GM12875 (cell line): ENCODE measurements around the gene ABHD1.
"Not testable (repeated sequence)": the region's sequence is repeated elsewhere in the genome, so short reads cannot be mapped to it uniquely, and the experiment has no call there.

Experiments
- H3K4me3 ChIP-seq: one replicate; pipeline ENCODE4 v1.5.1; 2011; ENCODE audit warnings: low read depth, low read length, control low read depth
- TF ChIP-seq, protein P1 (sequence below): IDR thresholded peaks from 2 replicates; pipeline ENCODE4 v1.5.1; 2011; ENCODE audit warnings: low read depth, mild to moderate bottlenecking, control low read depth, inconsistent platforms, low read length, moderate library complexity, borderline replicate concordance; ENCODE audit not compliant: insufficient read depth

Gene ABHD1

DNA sequence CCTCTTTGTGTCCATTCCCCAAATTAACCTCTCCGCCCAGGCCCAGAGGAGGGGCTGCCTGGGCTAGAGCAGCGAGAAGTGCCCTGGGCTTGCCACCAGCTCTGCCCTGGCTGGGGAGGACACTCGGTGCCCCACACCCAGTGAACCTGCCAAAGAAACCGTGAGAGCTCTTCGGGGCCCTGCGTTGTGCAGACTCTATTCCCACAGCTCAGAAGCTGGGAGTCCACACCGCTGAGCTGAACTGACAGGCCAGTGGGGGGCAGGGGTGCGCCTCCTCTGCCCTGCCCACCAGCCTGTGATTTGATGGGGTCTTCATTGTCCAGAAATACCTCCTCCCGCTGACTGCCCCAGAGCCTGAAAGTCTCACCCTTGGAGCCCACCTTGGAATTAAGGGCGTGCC is 23.6 kb upstream of the ABHD1 start:
- H3K4me3 ChIP-seq = no peak overlapping the region

DNA sequence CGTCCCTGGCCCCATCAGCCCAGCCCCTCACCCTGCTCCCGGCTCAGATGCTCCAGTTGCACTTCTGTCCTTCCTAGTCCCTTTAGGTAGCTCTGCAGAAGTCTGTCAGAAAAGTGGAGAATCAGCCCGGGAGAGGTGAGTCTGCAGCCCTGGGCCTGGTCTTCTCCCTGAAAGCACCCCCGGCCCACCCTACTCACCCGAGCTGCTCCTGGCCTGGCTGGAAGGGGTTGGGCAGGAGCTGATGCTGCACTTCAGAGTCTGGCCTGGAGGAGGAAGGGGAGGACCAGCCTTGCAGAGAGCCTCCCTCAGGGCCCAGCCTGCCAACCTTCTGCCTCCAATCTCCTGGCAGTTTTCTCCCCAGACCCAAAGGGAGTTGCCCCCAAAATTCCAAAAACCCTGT is 21.3 kb upstream of the ABHD1 start:
- no peak overlapping the region for H3K4me3 ChIP-seq
- TF ChIP-seq, protein P1, sequence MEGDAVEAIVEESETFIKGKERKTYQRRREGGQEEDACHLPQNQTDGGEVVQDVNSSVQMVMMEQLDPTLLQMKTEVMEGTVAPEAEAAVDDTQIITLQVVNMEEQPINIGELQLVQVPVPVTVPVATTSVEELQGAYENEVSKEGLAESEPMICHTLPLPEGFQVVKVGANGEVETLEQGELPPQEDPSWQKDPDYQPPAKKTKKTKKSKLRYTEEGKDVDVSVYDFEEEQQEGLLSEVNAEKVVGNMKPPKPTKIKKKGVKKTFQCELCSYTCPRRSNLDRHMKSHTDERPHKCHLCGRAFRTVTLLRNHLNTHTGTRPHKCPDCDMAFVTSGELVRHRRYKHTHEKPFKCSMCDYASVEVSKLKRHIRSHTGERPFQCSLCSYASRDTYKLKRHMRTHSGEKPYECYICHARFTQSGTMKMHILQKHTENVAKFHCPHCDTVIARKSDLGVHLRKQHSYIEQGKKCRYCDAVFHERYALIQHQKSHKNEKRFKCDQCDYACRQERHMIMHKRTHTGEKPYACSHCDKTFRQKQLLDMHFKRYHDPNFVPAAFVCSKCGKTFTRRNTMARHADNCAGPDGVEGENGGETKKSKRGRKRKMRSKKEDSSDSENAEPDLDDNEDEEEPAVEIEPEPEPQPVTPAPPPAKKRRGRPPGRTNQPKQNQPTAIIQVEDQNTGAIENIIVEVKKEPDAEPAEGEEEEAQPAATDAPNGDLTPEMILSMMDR = no peak

More for the DNA sequence above, 23.6 kb upstream of the ABHD1 start:
- TF ChIP-seq, protein P1 = no peak

DNA sequence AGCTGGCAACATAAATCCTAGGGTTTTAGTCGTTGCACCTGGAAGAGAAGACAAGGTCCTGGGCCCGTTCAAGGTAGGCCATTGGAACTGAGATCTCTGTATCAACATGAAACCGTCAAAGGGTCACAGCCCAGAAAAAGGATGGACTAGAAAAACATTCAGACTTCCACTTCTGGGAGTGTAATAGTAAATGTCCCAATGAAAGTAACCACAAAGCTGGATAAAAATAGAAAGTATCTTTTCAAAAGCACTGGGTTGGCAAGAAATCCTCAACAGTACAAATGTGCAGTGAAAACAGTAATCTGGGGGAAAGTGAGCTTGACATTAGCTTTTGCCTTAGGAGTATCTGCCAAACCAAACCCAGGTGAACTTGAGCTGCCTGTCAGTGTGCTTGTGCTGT is 17.6 kb upstream of the ABHD1 start:
- H3K4me3 ChIP-seq = no peak overlapping the region
- TF ChIP-seq, protein P1 = no peak

DNA sequence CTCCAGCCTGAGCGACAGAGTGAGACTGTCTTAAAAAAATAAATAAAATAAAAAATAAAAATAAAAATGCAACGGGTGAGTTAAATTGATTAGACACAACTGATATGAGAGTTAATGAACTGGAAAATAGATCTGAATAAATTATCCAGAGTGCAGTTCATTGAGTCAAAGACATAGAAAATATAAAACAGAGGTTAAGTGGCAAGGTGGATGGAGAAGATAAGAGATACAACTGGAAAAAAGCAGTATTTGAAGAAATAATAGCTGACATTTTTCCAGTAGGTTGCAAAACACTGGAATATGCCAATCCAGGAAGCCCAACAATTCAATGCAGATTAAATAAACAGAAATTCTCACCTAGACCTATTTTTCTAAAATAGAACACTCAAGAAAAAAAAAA is 15.4 kb upstream of the ABHD1 start:
- TF ChIP-seq, protein P1 = no peak
- no peak overlapping the region for H3K4me3 ChIP-seq

DNA sequence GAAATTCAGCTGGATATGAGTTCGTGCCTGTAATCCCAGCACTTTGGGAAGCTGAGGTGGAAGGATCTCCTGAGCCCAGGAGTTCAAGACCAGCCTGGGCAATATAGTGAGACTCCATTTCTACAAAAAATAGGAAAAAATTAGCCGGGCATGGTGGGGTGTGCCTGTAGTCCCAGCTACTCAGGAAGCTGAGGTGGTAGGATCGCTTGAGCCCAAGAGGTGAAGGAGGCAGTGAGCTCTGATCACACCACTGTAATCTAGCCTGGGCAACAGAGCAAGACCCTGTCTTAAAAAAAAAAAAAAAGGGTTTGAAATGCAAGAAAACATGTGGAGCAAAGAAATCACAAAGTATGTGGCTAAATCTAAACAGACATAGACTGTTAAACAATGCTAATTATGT is 14.5 kb upstream of the ABHD1 start:
- H3K4me3 ChIP-seq = no peak overlapping the region
- TF ChIP-seq, protein P1 = no peak

DNA sequence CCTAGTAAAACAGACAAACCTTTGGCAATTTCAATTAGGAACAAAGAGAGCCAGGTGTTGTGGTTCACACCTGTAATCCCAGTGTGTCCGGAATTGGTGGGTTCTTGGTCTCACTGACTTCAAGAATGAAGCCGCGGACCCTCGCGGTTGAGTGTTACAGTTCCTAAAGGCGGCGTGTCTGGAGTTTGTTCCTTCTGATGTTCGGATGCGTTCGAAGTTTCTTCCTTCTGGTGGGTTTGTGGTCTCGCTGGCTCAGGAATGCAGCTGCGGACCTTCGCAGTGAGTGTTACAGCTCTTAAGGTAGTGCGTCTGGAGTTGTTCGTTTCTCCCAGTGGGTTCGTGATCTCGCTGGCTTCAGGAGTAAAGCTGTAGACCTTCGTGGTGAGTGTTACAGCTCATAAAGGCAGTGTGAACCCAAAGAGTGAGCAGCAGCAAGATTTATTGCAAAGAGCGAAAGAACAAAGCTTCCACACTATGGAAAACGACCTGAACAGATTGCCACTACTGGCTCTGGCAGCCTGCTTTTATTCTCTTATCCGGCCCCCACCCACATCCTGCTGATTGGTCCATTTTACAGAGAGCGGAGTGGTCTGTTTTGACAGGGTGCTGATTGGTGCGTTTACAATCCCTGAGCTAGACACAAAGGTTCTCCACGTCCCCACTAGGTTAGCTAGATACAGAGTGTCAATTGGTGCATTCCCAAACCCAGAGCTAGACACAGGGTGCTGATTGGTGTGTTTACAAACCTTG is 12.8 kb upstream of the ABHD1 start:
- not testable (repeated sequence) for H3K4me3 ChIP-seq

DNA sequence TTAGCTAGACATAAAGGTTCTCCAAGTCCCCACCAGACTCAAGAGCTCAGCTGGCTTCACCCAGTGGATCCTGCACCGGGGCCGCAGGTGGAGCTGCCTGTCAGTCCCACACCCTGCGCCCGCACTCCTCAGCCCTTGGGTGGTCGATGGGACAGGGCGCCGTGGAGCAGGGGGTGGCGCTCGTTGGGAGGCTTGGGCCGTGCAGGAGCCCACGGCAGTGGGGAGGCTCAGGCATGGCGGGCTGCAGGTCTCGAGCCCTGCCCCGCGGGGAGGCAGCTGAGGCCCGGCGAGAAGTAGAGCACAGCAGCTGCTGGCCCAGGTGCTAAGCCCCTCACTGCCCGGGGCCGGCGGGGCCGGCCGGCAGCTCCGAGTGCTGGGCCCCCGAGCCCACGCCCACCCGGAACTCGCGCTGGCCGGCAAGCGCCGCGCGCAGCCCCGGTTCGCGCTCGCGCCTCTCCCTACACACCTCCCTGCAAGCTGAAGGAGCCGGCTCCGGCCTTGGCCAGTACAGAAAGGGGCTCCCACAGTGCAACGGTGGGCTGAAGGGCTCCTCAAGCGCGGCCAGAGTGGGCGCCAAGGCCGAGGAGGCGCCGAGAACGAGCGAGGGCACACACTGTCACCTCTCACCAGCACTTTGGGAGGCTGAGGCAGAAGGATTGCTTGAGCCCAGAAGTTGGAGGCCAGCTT is 12.1 kb upstream of the ABHD1 start:
- not testable (repeated sequence) for H3K4me3 ChIP-seq

DNA sequence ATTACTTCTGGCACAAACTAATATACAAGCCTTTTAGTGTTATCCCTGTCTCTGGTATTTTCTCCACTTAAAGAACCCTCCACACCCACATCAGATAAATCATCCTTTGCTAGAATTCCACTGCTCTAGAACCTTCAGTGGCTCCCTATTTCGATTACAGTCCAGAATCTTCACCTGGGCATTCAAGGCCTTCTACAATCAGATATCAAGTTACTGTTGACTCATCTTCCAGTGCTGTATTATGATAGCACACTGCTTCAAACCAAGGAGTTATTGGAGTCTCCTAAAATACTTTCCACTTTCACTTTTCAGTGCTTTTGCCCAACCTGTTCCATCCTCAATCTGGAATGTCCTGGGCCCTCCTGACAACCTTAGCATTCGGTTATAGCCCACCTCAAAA is 8.1 kb upstream of the ABHD1 start:
- H3K4me3 ChIP-seq = no peak overlapping the region
- TF ChIP-seq, protein P1 = no peak
